Esophagus squamous epithelium (tissue), 4 donors: Measurements from ENCODE around the gene MAGI1.

Source experiments
- CTCF ChIP-seq, 6 experiments: fragments of 450-650 bp in 4 of 6; fragments of 200-600 bp in 2 of 6; sonication (generic) in 2 of 6; IDR thresholded peaks; one replicate each; pipeline ENCODE4 v1.5.1; 2016 to 2019; ENCODE audit warnings: antibody characterized with exemption in 6 of 6, mild to moderate bottlenecking in 4 of 6, moderate library complexity in 4 of 6
- POLR2A ChIP-seq, 4 donors: fragments of 450-650 bp; IDR thresholded peaks; one replicate each; pipeline ENCODE4 v1.6.1; 2017; ENCODE audit warnings: antibody characterized with exemption in 4 of 4, mild to moderate bottlenecking in 4 of 4, moderate library complexity in 3 of 4

GRCh38 chr3:65409176-65409569, 629.5 kb downstream of the MAGI1 start:
- TF ChIP-seq CTCF (IDR thresholded peaks at IDR 0.05): no peak
- TF ChIP-seq POLR2A (IDR thresholded peaks at IDR 0.05): no peak
